ENCODE measurements around the gene NUCB2.

GRCh38 chr11:17293311-17293710 lies 16.8 kb downstream of the NUCB2 start:
- TF ChIP-seq CREB1 (IDR thresholded peaks at IDR 0.05; ENCODE audit: low read depth) (no peak), RAD21 (IDR thresholded peaks at IDR 0.05; ENCODE audit: low read depth) (no peak), MAX (IDR thresholded peaks at IDR 0.05) (no peak), USF1 (IDR thresholded peaks at IDR 0.05) (no peak), TEAD4 (IDR thresholded peaks at IDR 0.05) (no peak), TAF1 (IDR thresholded peaks at IDR 0.05; ENCODE audit: low read depth) (no peak), FOXM1 (IDR thresholded peaks at IDR 0.05; ENCODE audit: borderline replicate concordance, low read depth) (no peak), ZBTB7A (IDR thresholded peaks at IDR 0.05; ENCODE audit: low read depth) (no peak), EP300 (IDR thresholded peaks at IDR 0.05; ENCODE audit: borderline replicate concordance) (no peak), REST (IDR thresholded peaks at IDR 0.05; ENCODE audit: low read depth) (no peak)
